Loucy (cell line): Measurements from ENCODE around the gene ZNF786.

ENCODE experiments used
- CTCF ChIP-seq: fragments of 200-600 bp; sonication (generic); conservative IDR thresholded peaks from 2 replicates; pipeline ENCODE4 v1.5.1; 2014; ENCODE audit warnings: mild to moderate bottlenecking, antibody characterized with exemption, low read length
- EZH2phosphoT487 ChIP-seq: fragments of 200-600 bp; IDR thresholded peaks from 2 replicates; pipeline ENCODE4 v1.6.1; 2018; ENCODE audit warnings: antibody characterized with exemption, mild to moderate bottlenecking, moderate library complexity, borderline replicate concordance

DNA sequence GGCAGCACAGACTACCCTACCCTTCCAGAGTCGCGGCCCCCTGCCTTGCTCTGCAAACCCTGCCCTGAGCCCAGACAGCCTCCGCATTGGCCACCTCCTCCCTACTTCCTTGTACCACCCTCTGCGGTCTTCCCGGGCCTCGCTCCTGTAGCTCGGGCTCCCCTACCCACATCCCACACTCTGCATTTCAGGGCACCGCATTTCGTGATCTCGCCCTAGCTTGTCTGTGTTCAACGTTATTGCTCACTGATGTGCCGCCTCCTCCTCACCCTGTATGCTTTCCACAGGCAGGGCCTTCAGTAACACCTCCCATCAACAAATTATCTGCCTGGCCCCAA, 68.8 kb downstream of the ZNF786 start:
- TF ChIP-seq CTCF, result no peak
- TF ChIP-seq EZH2phosphoT487, result no peak
